ENCODE results near the gene VRK2. TPM values are rescaled to one million over a fixed set of nuclear protein-coding genes. Genes with fewer than 3 reads are reported as not detected.
A peak's percentile ranks its signal among the peaks of the same experiment; 100 is the strongest.

VRK2 gene
- total and polyA plus RNA-seq, 12 donors = 8.4 to 31.0 (median 26.5) TPM

- 86% methylated on average over 2 of the region's 2 CpGs for WGBS, 2 donors
- no peaks in the 10 kb centered on the region for H3K9me3 ChIP-seq
- H3K4me3 ChIP-seq = no peak overlapping the region
- TF ChIP-seq, protein P1, sequence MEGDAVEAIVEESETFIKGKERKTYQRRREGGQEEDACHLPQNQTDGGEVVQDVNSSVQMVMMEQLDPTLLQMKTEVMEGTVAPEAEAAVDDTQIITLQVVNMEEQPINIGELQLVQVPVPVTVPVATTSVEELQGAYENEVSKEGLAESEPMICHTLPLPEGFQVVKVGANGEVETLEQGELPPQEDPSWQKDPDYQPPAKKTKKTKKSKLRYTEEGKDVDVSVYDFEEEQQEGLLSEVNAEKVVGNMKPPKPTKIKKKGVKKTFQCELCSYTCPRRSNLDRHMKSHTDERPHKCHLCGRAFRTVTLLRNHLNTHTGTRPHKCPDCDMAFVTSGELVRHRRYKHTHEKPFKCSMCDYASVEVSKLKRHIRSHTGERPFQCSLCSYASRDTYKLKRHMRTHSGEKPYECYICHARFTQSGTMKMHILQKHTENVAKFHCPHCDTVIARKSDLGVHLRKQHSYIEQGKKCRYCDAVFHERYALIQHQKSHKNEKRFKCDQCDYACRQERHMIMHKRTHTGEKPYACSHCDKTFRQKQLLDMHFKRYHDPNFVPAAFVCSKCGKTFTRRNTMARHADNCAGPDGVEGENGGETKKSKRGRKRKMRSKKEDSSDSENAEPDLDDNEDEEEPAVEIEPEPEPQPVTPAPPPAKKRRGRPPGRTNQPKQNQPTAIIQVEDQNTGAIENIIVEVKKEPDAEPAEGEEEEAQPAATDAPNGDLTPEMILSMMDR (IDR thresholded peaks at IDR 0.05) = no peak
- intact Hi-C loops (cut with DNase I) = loop anchor here in 1 of 10 donors (10.0 kb wide), 1 partner anchor 315 kb away; no protein-coding TSS in a partner anchor
- ATAC-seq (no peak), DNase-seq (no peak)
- no peaks in the 10 kb centered on the region for H3K27me3 ChIP-seq
- H3K4me1 ChIP-seq = peaks cover 0 to 25% (median 0%) of the 10 kb centered on the region in 9 donors
- H3K36me3 ChIP-seq = peaks cover 0 to 23% (median 0%) of the 10 kb centered on the region in 9 donors
- no peak overlapping the region for H3K27ac ChIP-seq
These were observed 83.6 kb downstream of the VRK2 start for GRCh38 chr2:58130238-58130637.

GRCh38 chr2:58131191-58132011, 84.8 kb downstream of the VRK2 start:
- TF ChIP-seq, protein P1 (IDR thresholded peaks at IDR 0.05) = peak in 6 of 9 donors; percentile 7 to 49 (median 34)
- ATAC-seq (peak in 7 of 8 donors; percentile 33 to 62 (median 58)), DNase-seq (peak; percentile 16 to 23)
- peaks cover 0 to 30% (median 0%) of the 10 kb centered on the region in 9 donors for H3K36me3 ChIP-seq
- peak overlapping the region in 2 of 10 donors; percentile 5 to 25 for H3K27ac ChIP-seq
- H3K4me1 ChIP-seq = peaks cover 0 to 25% (median 0%) of the 10 kb centered on the region in 9 donors
- H3K9me3 ChIP-seq = no peaks in the 10 kb centered on the region
- intact Hi-C loops (cut with DNase I) = loop anchor here in 1 of 10 donors (10.0 kb wide), 1 partner anchor 313 kb away; no protein-coding TSS in a partner anchor
- 58 to 61% methylated on average over 5 of the region's 5 CpGs for WGBS, 2 donors
- H3K27me3 ChIP-seq = no peaks in the 10 kb centered on the region
- no peak overlapping the region for H3K4me3 ChIP-seq

DNA sequence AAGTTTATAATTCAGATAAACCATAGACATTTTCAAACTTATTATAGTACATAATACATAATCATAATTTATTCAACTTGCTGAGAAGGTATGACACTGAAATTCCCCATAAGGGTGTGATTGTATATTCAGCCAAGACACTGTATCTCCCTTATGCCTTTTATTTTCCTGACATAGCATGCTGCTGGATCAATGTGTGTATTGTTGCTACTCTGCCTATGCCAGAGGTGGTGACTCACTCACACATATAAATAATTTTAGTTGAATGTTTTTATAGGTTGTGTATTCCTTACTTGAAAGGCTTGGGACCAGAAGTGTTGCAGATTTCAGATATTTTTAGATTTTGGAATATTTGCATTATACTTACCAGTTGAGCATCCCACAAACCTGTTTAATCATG, 86.8 kb downstream of the VRK2 start:
- no peak overlapping the region for H3K27ac ChIP-seq
- no peak for ATAC-seq
- no peak overlapping the region for H3K4me3 ChIP-seq
- peaks cover 0 to 30% (median 0%) of the 10 kb centered on the region in 9 donors for H3K36me3 ChIP-seq
- peaks cover 0 to 39% (median 13%) of the 10 kb centered on the region in 9 donors for H3K4me1 ChIP-seq
- no peak for DNase-seq
- intact Hi-C loops (cut with DNase I) = loop anchor here in 1 of 10 donors (10.0 kb wide), 1 partner anchor 311 kb away; no protein-coding TSS in a partner anchor
- no peaks in the 10 kb centered on the region for H3K27me3 ChIP-seq
- TF ChIP-seq, protein P1 (IDR thresholded peaks at IDR 0.05) = no peak
- no peaks in the 10 kb centered on the region for H3K9me3 ChIP-seq

- TF ChIP-seq, protein P1 (IDR thresholded peaks at IDR 0.05) = no peak
- Histone ChIP-seq H3K9me3 (no peaks in the 10 kb centered on the region), H3K27ac (no peak overlapping the region), H3K4me1 (peaks cover 0 to 30% (median 13%) of the 10 kb centered on the region in 9 donors), H3K4me3 (no peak overlapping the region), H3K36me3 (peaks cover 0 to 45% (median 0%) of the 10 kb centered on the region in 9 donors), H3K27me3 (no peaks in the 10 kb centered on the region)
- intact Hi-C loops (cut with DNase I) = loop anchor here in 1 of 10 donors (2.0 to 10.0 kb wide), 2 partner anchors 89 to 309 kb away; partner anchors contain the start of gene VRK2
- ATAC-seq = no peak
- WGBS, 2 donors = 66 to 72% methylated on average over 2 of the region's 2 CpGs
- DNase-seq = no peak
These were observed 89.3 kb downstream of the VRK2 start for GRCh38 chr2:58135861-58136260.

Measured in heart right ventricle (tissue), 16 donors.